ENCODE results near the gene TWNK. TPM values are rescaled to one million over a fixed set of nuclear protein-coding genes. Genes with fewer than 3 reads are reported as not detected.

TWNK gene
- total RNA-seq, 1 donor from 2014 or later = 5.1 TPM

DNA sequence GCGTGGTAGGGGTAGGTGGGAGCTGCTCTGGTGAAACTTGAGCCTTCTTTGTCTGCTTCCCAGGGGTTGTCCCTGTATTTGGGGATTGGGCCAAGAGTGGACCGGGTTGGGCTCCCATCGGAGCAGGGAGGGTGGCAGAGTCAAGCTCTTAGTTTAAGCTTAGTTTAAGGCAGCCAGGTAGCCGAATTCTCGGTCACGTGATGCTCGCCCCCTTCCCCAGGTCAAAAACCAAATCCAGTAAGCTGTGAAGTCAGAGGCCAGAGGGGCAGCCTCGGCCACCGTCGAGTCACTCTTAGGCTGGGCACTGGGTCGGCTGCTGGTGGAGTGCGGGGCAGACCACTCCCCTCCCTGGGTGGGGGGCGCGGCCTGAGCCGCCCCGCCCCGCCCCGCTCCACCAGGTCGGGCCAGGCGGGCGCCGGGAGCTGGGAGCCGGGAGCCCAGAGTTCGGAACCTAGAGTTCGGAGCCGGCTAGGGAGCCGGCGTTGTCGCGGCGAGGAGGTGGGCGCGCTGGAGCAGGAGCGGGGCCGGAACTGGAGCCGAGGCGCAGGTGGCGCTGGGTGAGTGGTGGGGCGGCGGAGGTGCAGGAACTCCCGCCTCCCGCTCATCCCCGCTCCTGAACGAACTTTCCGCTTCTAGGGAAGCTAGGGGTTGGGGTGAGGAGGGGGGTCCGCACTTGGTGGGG is 9.5 kb downstream of the TWNK start:
- DNase-seq (ENCODE audit: low read depth) = peak; percentile 48

DNA sequence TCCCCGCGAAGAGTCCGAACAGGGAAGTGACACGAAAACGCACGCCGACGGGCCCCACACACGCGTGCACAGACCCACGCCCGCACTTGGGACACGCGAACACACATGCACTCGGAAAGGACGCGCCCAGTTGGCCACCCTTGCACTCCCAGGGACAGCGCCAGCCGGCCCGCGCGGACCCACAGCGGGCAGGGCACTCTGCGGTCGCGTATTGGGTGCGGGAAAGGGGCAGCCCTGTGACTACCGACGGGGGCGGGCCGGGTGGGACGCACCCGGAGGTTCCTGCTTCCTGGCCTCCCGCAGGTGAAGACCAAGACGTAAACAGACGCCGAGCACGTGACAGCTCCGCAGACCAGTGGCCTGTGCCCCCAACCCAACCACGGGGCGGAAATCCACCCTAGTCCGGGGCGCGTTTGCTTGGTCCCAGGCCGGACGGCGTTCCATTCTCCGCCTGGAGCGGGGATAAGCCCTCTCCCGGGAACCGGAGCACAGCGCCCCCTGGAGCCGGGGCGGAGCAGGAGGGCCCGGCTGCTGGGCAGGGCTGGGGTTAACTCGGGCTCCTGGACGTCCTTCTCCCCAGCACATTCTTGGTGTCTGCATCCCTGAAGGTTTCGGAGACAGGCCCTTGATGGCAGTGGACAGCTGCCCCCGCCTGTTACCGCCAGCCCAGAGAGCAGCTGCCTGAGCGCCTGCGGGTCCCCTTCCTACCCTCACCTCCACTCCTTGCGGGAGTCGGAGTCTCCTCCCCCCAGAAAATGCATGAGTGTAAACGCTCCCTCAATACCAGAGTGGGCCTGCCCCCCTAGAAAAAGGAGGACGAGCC is 10.2 kb downstream of the TWNK start:
- peak; percentile 100 for DNase-seq (ENCODE audit: low read depth)

DNA sequence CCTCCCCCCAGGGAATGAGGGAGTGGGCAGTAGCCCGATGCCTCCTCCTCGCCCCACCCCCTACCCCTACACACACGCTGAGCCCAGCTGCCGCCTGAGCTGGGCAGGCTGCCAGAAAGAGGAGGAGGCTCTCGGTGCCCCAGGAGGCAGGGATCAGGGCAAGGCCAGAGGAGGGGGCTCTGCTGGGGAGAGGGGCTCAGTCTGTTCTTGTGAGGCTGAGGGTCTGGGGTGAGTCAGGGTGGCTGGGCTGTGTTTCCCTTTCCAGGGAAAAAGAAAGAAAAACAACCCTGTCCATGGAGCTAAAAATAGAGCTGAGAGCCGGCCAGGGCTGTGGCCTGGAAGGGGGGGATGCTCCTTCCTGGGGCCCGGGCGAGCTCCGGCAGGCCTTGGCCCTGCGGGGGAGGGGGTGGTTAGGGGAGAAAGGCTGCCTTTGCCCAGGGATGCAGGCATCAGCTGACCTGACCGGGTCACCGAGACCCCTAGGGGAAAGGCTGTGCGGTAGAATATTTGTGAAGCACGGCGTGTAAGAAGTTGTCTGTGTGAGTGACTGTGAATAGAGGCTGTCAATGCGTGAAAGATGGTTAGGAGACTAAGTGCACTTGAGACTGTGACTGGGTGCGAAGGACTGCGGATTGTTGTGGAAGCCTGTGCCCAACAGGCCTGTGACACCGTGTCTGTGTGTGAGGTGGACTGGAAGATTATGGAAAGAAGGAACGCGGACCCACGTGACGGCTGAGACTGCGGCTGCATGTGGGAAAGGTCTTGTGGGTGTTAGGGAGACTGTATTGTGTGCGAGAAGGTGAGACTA is 11.0 kb downstream of the TWNK start:
- no peak for DNase-seq (ENCODE audit: low read depth)

DNA sequence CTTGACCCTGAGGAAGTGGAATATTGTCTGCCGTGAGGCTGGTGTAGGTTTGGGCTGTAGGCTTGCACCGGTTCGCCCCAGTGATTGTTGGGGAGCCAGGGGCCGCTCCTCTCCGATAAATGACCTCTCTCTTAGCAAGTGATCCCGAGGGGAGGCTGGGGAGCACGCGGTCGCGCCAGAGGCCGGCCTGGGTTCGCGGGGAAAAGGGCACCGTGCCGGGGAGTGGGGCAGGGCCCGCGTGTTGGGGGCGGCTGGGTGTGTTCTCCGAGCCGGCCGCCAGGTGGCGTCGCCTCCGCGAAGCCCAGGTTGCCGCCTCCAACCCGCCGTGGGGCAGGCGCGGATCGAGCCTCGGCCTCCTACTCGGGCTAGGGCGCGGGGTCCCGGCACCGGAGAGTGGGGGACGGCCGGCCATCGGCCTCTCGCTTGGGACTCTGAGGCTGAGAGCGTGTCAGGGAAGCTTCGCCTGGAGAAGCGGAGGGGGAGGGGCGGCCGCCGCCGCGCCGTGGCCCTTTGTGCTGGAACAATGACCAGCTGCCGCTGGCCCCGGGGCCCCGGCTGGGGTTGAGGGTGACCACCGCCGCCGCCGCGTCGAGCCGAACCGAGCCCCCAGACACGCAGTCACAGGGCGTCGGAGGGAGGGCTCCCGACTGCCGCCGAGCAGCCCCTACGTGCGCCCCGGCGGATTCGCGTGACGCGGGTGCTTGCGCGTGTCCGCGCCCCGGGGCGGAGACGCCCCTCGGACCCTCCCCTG is 11.8 kb downstream of the TWNK start:
- peak; percentile 88 for DNase-seq (ENCODE audit: low read depth)

DNA sequence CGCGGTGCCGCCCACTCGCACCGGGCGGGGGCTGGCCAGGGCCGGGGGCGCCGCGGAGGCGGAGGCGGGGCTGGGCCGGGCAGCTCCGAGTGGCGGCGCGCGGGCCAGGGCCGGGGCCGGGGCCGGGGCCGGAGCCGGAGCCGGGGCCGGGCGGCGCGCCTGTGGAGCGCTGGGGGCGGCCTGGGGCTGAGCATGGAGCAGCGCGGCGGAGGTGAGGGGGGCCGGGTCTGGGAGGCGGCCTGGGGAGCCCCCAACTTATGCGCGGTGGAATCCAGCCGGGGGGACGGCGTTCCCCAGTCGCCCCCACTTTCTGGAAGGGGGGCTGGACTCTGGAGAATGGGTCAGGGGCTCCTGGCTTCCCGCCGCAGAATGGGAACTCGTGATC is 12.4 kb downstream of the TWNK start, which contains the start of gene LZTS2:
LZTS2 (plus strand) TSS at position 67 of the 385 bp plus-strand sequence. CDS start 2,731 bp downstream, outside the sequence.
- DNase-seq (ENCODE audit: low read depth) = no peak

DNA sequence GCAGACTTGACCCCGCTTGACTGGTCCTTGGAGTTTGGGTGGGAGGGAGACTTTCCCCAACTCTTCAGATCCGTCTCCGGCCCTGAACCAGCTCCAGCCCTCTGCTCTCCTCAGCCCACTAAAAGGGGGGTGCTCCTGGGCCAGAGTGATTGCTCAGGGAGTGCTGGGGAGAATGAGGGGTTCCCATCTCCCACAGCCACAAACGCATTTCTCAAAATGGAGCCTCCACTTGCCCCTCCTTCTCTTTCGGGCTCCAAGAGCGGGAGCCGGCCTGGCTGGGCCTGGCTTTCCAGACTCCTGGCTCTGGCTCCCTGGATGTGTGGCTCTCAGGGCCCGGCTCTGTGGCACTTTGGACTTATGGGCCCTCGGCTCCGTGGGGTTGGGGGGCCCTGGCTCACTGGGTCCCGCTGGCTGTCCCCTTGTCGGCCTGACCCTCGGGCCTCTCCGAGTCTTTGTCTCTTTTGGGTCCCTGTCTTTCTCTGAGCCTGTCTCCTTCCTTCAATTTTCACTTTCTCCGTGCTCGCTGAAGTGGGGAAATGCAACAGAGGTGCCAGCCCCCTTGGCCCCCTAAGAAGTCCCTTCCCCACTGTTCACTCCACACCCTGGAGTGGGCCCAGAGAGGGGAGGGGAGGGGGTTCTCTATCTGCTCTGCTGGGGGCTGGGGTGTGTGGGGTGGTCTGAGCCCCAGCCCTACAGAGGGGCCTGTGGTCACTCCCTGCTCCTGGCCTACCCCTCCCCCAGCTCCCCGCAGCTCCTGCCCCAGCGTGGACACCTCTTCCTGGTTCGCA is 13.0 kb downstream of the TWNK start:
- DNase-seq (ENCODE audit: low read depth) = peak; percentile 52

DNA sequence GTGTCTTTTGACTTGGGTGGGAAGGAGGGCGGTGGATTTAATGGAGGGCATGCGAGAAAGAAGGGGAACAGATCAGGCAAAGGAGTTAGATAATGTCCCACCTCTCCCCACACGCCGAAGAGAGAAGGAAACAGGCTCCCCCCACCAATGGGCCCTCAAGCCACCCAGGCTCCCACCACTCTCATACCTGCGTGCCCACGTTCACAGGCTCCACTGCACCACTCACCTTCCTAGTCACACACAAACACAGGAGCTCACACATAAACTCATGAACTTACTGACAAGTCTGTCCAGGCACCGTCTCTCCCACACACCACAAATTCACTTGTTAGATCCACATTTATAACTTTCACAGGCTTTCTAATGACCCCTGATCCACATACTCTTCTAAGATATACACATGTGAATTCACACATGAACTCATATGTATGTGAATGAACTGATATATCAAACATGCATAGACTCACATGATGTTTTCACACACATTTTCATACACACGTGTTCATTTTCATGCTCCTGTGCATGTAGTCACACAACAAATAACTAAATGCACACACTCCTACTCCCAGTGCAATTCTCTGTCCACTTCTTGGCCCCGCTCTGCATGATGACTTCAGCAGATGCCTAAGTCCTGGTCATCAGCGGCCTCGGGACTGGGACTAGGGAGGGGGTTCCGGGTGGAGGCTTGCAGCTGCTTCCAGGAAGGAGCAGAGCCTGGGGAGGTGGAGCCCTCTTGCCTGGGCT is 13.7 kb downstream of the TWNK start:
- DNase-seq (ENCODE audit: low read depth) = peak; percentile 96

DNA sequence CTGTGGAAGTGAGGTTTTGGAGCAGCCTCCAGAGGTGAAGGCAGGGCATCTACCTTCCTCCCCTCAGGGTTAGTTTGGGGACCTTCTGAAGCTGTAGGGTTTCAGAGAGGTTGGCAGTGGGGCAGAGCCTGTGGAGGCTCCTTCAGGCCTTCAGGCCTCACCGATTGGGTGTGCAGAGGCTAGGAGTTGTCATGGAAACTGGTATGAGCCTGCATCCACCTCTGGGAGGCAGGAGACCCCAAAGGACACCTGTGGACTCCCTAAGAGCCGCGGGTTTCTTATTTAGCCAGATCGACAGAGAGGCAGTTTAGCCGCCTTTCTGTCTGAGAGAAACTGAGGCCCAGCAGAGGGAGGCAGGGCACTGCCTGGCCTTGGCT is 14.3 kb downstream of the TWNK start:
- no peak for DNase-seq (ENCODE audit: low read depth)

DNA sequence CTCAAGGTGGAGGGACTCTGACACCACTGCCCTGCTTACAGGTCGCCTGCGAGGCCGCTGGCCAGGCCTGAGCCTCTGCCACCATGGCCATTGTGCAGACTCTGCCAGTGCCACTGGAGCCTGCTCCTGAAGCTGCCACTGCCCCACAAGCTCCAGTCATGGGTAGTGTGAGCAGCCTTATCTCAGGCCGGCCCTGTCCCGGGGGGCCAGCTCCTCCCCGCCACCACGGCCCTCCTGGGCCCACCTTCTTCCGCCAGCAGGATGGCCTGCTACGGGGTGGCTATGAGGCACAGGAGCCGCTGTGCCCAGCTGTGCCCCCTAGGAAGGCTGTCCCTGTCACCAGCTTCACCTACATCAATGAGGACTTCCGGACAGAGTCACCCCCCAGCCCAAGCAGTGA is 15.1 kb downstream of the TWNK start:
- no peak for DNase-seq (ENCODE audit: low read depth)

DNA sequence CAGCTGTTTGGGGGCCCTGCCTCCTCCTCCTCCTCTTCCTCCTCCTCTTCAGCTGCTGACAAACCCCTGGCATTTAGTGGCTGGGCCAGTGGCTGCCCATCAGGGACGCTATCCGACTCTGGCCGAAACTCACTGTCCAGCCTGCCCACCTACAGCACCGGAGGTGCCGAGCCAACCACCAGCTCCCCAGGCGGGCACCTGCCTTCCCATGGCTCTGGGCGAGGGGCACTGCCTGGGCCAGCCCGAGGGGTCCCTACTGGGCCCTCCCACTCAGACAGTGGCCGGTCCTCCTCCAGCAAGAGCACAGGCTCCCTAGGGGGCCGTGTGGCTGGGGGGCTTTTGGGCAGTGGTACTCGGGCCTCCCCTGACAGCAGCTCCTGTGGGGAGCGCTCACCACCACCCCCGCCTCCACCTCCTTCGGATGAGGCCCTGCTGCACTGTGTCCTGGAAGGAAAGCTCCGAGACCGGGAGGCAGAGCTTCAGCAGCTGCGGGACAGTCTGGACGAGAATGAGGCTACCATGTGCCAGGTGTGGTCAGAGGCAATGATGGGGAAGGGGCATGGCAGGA is 16.4 kb downstream of the TWNK start:
- DNase-seq (ENCODE audit: low read depth) = no peak

DNA sequence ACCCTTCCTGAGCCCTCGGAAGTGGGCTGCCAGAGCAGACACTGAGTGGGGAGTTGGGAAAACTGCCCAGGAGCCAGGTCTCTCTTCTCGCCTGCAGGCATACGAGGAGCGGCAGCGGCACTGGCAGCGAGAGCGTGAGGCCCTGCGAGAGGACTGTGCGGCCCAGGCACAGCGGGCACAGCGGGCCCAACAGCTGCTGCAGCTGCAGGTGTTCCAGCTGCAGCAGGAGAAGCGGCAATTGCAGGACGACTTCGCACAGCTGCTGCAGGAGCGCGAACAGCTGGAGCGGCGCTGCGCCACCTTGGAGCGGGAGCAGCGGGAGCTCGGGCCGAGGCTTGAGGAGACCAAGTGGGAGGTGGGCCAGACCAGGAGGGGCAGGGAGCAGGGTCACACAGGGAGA is 18.0 kb downstream of the TWNK start:
- no peak for DNase-seq (ENCODE audit: low read depth)

DNA sequence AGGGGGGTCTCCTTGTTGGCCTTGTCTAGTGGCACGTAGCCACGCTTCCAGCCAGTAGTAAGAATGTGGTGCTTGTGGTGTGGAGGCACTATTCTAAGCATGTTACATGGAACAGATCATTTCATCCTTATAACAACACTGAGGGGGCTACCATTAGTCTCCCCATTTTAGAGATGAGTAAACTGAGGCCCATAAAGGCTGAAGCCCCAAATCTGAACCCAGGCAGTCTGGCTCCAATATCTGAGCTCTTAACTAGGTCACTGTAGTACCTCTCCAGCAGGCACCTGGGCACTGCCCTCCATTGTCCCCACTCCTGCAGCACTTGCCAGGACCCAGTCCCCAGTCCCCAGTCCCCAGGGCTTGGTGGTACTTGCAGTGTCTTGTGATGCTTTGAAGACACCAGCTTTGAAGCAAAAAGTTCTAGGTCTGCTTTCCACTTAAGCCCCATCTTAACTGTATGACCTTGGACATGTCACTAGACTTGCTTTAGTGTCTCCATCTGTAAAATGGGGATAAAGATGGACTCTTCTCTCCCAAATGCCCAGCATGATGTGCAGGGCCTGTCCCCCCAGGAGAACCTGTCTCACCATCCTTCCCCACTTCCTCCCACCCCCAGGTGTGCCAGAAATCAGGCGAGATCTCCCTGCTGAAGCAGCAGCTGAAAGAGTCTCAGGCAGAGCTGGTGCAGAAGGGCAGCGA is 18.7 kb downstream of the TWNK start:
- no peak for DNase-seq (ENCODE audit: low read depth)

DNA sequence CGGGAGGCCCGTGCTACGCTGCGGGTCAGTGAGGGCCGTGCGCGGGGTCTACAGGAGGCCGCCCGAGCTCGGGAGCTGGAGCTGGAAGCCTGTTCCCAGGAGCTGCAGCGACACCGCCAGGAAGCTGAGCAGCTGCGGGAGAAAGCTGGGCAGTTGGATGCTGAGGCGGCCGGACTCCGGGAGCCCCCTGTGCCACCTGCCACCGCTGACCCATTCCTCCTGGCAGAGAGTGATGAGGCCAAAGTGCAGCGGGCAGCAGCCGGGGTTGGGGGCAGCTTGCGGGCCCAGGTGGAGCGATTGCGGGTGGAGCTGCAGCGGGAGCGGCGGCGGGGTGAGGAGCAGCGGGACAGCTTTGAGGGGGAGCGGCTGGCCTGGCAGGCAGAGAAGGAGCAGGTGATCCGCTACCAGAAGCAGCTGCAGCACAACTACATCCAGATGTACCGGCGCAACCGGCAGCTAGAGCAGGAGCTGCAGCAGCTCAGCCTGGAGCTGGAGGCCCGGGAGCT is 19.3 kb downstream of the TWNK start:
- peak; percentile 50 for DNase-seq (ENCODE audit: low read depth)

DNA sequence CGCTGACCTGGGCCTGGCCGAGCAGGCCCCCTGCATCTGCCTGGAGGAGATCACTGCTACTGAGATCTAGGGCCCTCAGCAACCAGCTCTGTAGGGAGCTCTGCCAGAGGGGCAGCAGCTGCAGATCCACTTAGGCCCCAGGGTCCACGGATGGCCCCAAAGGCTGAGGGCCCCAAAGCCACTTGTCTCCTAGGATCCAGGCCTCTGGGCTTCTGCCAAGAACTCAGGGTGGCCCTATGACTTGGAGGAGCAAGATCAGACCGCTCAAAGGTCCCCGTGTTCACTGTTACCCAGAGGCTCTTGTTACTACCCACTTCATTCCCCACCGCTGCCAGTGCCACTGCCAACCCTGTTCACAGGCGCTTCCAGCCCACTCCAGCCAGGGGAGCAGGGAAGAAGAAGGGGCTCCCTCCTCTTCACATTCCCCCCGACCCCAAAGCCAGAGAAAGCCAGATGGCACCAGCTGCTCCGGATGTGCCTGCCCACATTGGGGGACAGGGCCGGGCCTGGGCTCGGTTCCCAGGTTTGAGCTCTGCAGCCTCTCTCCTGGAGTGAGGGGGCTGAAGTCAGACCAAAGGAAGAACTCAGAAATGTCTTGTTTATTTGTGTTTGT is 19.9 kb downstream of the TWNK start:
- DNase-seq (ENCODE audit: low read depth) = peak; percentile 86

DNA sequence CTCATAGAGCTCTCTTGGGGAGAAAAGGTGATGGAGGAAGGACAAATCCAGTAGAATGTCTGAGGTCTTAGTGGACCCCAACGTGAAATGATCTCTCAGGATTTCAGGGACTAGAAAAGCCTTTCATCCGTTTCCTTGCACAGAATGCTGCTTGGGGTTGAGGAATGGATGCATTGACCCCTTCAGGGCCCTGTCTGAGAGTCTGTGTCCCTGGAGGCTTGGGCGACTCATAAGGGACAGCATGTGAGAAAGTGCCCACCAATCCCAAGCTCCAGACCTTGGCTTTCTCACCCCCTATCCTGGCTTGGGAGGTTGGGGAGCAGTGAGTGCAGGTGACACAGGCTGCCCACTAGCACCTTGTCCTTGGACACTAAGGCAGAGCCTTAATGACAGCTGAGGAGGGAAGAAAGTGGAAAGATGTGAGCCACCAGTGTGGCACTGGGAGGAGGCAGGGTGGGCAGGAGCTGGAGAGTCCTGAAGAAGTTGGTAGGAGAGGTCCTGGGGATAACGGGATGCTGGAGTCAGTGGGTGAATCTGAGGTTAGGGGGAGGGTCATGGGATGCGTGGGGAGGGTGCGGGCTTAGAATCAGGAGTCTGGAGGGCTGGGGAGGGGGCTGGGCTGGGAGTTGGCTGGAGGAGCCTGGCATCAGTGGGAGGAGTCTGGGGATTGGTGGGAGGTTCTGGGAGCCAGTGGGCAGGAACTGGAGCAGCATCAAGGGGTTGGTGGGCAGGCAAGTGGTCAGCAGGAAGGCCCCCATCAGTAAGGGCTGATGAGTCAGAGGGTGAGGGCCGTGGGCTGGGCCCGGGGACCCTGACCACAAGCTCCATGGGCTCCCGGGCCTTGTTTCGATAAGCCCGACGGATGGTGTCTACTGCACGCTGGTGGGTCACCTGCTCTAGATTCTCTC is 20.8 kb downstream of the TWNK start:
- DNase-seq (ENCODE audit: low read depth) = peak; percentile 57

DNA sequence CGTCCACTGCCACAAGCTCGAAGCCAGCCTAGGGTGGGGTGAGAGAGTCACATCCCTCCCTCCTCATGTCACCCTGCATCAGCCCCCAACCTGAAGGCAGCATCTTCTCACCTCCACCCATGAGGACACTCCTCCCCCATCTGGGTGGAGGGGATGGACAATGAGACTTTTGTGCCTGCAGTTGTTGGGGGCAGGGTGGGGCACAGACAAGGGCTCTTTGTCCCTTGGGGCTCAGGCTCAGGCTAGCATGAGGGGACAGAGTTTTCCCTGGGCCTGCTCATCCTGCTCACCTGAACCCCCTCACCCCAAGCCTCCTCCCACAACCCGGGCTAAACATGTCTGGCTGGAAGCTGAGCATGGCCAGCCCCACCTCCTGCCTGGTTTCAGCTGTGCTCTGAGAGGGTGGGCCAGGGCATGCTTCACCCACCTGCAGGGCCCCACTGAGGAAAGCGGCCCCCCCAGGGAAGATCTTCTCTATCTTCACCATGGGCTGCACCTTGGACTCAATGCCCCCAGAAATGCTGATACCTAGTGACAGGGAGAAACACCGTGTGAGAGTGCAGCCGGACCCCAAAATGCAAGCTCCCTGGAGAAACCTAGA is 21.6 kb downstream of the TWNK start:
- no peak for DNase-seq (ENCODE audit: low read depth)
